ENCODE measurements around the gene IL10.

GRCh38 chr1:206787891-206788290 lies 15.6 kb upstream of the IL10 start:
- no peak for TF ChIP-seq GLI4 (tag by site-specific recombination; IDR thresholded peaks at IDR 0.05)
- TF ChIP-seq YY1 (tag by site-specific recombination; IDR thresholded peaks at IDR 0.05), result no peak
- TF ChIP-seq, protein P1, sequence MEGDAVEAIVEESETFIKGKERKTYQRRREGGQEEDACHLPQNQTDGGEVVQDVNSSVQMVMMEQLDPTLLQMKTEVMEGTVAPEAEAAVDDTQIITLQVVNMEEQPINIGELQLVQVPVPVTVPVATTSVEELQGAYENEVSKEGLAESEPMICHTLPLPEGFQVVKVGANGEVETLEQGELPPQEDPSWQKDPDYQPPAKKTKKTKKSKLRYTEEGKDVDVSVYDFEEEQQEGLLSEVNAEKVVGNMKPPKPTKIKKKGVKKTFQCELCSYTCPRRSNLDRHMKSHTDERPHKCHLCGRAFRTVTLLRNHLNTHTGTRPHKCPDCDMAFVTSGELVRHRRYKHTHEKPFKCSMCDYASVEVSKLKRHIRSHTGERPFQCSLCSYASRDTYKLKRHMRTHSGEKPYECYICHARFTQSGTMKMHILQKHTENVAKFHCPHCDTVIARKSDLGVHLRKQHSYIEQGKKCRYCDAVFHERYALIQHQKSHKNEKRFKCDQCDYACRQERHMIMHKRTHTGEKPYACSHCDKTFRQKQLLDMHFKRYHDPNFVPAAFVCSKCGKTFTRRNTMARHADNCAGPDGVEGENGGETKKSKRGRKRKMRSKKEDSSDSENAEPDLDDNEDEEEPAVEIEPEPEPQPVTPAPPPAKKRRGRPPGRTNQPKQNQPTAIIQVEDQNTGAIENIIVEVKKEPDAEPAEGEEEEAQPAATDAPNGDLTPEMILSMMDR (tag by site-specific recombination; IDR thresholded peaks at IDR 0.05), result no peak
